ENCODE results near the gene CAPN2. TPM values are rescaled to one million over a fixed set of nuclear protein-coding genes. Genes with fewer than 3 reads are reported as not detected.
"Not testable (repeated sequence)": the region's sequence is repeated elsewhere in the genome, so short reads cannot be mapped to it uniquely, and the experiment has no call there.

CAPN2 gene
- total RNA-seq, 1 donor from 2014 or later, result 353 TPM

- Histone ChIP-seq H3K27me3 (ENCODE audit: control insufficient read depth, insufficient read depth, low read length) (no peaks in the 10 kb centered on the region), H3K4me3 (ENCODE audit: low read depth, low read length) (no peak overlapping the region), H3K36me3 (ENCODE audit: control insufficient read depth, insufficient read depth, low read length) (peaks cover 26% of the 10 kb centered on the region)
- FAIRE-seq (no peak), DNase-seq (ENCODE audit: low read depth) (peak; percentile 50)
- TF ChIP-seq CTCF (IDR thresholded peaks at IDR 0.05; ENCODE audit: insufficient read depth, low read length, severe bottlenecking), result no peak
These were observed 18.3 kb downstream of the CAPN2 start for GRCh38 chr1:223730479-223731132.

- no peak for FAIRE-seq
- Histone ChIP-seq H3K27me3 (ENCODE audit: control insufficient read depth, insufficient read depth, low read length) (no peaks in the 10 kb centered on the region), H3K4me3 (ENCODE audit: low read depth, low read length) (no peak overlapping the region), H3K36me3 (ENCODE audit: control insufficient read depth, insufficient read depth, low read length) (peaks cover 28% of the 10 kb centered on the region)
- DNase-seq (ENCODE audit: low read depth), result peak; percentile 47
- TF ChIP-seq CTCF (IDR thresholded peaks at IDR 0.05; ENCODE audit: insufficient read depth, low read length, severe bottlenecking), result no peak
These were observed 18.9 kb downstream of the CAPN2 start for GRCh38 chr1:223731133-223731770.

GRCh38 chr1:223732993-223733798, 20.9 kb downstream of the CAPN2 start:
- peaks cover 22% of the 10 kb centered on the region for H3K36me3 ChIP-seq (ENCODE audit: control insufficient read depth, insufficient read depth, low read length)
- DNase-seq (ENCODE audit: low read depth) (no peak), FAIRE-seq (no peak)
- H3K27me3 ChIP-seq (ENCODE audit: control insufficient read depth, insufficient read depth, low read length), result no peaks in the 10 kb centered on the region
- no peak overlapping the region for H3K4me3 ChIP-seq (ENCODE audit: low read depth, low read length)
- no peak for TF ChIP-seq CTCF (IDR thresholded peaks at IDR 0.05; ENCODE audit: insufficient read depth, low read length, severe bottlenecking)

- H3K4me3 ChIP-seq (ENCODE audit: low read depth, low read length), result no peak overlapping the region
- H3K27me3 ChIP-seq (ENCODE audit: control insufficient read depth, insufficient read depth, low read length), result no peaks in the 10 kb centered on the region
- peaks cover 18% of the 10 kb centered on the region for H3K36me3 ChIP-seq (ENCODE audit: control insufficient read depth, insufficient read depth, low read length)
- DNase-seq (ENCODE audit: low read depth) (no peak), FAIRE-seq (no peak)
- TF ChIP-seq CTCF (IDR thresholded peaks at IDR 0.05; ENCODE audit: insufficient read depth, low read length, severe bottlenecking), result no peak
These were observed 21.8 kb downstream of the CAPN2 start for GRCh38 chr1:223733898-223734852.

GRCh38 chr1:223736638-223737037, 24.3 kb downstream of the CAPN2 start:
- not testable (repeated sequence) for DNase-seq (ENCODE audit: low read depth); FAIRE-seq; H3K27me3 ChIP-seq (ENCODE audit: control insufficient read depth, insufficient read depth, low read length); H3K4me3 ChIP-seq (ENCODE audit: low read depth, low read length)
- H3K36me3 ChIP-seq (ENCODE audit: control insufficient read depth, insufficient read depth, low read length), result peaks cover 14% of the 10 kb centered on the region
